ENCODE results near the gene STK24.
A peak's percentile ranks its signal among the peaks of the same experiment; 100 is the strongest.

The STK24 gene

DNA sequence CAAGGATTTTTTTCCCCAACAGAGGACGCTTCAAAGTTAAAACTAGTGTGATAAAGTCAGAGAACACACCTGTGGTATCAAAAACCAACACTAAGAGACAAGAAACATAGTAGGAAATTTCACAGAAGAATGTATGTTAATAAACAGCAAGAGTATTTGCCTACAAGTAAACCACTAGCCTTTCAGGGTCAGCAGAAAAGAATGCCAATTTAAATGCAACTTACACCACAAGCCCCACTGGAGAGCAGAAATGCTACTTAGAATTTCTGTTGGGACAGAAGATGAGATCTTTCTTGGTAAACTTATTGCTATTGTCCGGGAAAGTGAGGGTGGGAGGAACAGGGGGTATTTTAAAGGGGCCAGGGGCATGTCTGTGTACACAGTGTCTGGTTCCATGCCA lies 68.6 kb downstream of the STK24 start:
- peak; percentile 47 for DNase-seq

GRCh38 chr13:98507282-98507797 lies 69.6 kb downstream of the STK24 start:
- peak; percentile 88 for DNase-seq

DNA sequence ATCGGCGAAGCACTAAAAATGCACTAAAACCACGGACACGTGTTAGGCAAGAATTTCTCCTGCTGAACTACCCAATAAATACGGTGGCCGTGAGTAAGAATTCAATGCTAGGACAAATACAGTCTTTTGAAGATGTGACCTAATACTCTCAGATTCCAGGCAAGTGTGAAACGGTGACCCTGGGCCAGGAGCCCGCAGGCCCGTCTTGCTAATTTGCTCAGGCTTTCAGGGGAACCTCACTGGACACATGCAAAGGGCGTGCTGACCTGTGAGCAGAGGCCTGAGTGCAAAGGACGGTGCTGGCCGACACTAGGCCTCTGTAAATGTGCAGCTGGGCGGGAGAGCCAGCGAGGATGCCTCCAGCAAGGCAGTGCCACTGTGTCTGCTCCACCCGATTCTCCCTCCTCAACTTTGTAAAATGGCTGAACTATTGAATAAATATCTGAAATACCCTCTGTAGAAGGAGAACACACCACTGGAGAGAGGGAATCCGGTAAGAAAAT lies 70.1 kb downstream of the STK24 start:
- DNase-seq, result no peak

- DNase-seq, result peak; percentile 35
Observed at GRCh38 chr13:98506322-98506721, 70.6 kb downstream of the STK24 start.

- DNase-seq, result peak; percentile 5
Observed at GRCh38 chr13:98505217-98505616, 71.7 kb downstream of the STK24 start.

DNA sequence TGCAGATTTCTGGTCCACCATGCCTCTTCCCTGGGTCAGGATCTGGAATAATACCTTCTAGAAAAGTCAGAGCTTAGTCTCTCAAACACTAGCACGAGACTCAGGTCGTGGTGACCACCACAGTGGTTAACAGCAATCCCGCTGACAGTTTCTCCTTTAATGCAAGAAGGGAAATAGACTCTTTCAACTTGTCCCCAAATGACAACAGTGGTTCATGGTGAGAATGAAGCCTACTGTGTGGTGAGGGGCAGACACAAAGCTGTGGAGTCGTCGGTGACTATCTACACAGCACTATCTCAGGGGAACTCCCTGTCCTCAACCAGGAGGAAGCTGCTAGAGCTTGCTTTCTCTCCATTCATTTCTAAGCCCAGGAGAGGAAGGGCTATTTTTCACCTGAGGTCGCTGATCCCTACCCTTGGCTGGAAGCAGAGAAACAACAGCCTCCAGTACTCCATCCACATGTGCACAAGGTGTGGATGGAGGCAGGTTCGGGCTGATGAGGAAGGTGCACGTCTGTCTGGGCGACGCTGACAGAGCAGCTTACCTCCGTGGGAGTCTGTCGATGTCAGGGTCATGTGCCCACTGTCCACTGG lies 72.4 kb downstream of the STK24 start:
- peak; percentile 25 for DNase-seq

- no peak for DNase-seq
Observed at GRCh38 chr13:98504029-98504351, 72.9 kb downstream of the STK24 start.

- peak; percentile 33 for DNase-seq
Observed at GRCh38 chr13:98503175-98504028, 73.5 kb downstream of the STK24 start.

GRCh38 chr13:98500963-98501421 lies 75.9 kb downstream of the STK24 start:
- DNase-seq, result peak; percentile 35

- no peak for DNase-seq
Observed at GRCh38 chr13:98496966-98497365, 79.9 kb downstream of the STK24 start.

DNA sequence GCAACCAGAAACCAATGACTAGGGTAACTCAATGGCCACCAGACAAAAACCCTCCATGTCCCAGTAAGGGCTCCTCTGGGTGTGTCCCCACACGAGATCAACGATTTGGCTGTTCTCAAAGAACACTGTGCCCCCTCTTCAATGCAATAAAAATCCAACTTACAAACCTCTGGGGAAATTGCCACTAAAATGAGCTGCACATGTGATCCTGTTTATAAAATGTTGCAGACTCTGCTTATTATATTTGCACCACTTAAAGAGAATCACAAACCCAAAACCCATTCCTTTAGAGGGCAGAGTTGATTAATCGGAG lies 80.5 kb downstream of the STK24 start:
- DNase-seq, result no peak

- DNase-seq, result no peak
Observed at GRCh38 chr13:98495627-98496478, 81.1 kb downstream of the STK24 start.

DNA sequence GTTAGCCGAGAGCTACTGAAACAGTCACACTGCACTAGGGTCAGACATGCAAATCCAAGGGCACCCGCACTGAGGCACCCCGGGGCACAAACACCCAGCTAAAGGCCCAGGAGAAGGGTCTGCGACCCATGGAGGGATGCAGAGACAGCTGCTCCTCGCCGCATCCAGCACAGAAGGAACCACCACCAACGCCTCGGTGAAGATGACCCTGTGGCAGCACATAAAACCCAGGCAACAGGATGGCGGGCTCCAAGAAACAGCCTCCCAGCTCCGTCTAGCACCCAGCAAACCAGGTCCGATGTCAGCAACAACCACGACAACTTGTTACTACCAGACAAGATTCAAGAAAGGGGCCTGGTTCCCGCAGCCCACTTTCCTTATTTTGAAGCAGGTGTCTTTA lies 82.1 kb downstream of the STK24 start:
- DNase-seq, result peak; percentile 34

- DNase-seq, result no peak
Observed at GRCh38 chr13:98493042-98493712, 83.7 kb downstream of the STK24 start.

- no peak for DNase-seq
Observed at GRCh38 chr13:98492335-98493041, 84.4 kb downstream of the STK24 start.

DNA sequence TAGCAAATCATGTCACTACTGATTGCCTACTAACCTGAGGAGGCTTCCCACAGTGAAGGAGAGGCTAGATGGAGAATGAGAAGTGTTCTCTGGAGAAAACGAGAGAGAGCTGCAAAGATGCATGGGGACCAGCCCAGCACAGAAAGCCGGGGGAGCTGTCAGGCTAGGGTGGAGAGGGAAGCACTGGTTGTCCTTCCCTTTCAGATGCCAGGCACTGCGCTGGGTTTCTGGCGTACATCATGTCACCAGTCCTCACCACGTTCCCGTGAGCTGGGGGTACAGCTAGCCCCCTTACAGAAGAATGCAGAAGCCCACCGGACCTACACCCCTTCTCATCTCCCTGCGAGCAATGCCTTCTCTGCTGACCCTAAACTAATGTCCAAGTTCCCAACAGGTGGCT lies 86.0 kb downstream of the STK24 start:
- DNase-seq, result peak; percentile 40

GRCh38 chr13:98490195-98490836 lies 86.6 kb downstream of the STK24 start:
- peak; percentile 18 for DNase-seq

DNA sequence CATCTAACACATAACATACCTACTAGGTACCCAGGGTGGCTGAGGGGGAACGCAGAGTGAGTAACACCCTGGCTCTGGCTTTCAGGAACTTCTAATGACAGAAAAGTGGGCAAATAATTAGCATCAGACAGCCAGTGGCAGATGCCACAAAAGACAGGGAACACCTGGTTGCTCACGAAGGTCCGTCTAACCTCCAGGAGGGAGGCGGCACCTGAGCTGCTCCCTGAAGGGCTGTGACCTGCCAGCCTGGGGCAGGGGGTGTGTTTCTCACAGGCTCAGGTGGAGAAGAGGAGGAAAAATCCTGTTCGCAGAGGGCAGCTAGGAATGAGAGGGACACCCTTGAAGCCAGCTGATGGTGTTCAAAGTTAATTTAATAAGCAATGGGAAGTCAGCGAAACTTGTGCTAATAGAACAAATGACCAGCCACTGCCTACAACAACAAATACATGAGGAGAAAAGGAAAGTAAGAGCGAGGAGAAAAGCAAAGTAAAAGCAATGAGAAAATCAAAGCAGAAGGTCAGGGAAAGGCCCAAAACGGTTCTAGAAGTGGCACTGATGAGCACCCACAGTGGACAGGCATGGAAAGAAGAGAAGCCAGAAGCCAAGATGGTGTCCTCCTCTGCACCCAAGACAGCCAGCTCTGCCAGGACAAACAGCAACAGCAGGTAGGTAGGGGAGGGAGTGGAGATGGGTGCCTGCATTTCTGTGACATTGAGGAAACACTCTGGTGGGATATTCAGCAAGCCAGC lies 87.3 kb downstream of the STK24 start:
- peak; percentile 53 for DNase-seq

- no peak for DNase-seq
Observed at GRCh38 chr13:98488736-98489135, 88.2 kb downstream of the STK24 start.

DNA sequence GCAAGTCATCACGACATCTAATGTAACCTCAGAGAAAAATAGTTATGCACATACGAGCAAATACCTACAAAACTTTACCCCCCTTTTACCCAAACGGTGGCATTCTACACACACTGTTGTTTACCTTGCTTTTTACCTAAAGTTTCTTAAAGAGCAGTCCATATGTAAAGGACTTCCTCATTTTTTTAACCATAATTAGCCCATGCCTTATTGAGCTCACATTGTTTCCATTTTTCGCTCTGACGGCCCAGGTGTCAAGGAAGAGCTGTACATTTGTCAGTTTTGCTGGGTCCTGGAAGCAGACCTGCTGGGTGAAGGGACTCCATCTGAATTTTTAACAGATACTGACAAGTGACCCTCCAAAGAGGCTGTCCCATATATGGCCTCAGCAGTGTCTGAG lies 89.4 kb downstream of the STK24 start:
- DNase-seq, result peak; percentile 9

GRCh38 chr13:98487016-98487415 lies 89.9 kb downstream of the STK24 start:
- peak; percentile 28 for DNase-seq

All from islet precursor cell (in vitro differentiated cells).